Measurements from ENCODE around the gene SCYL3. TPM values are rescaled to one million over a fixed set of nuclear protein-coding genes. Genes with fewer than 3 reads are reported as not detected.

Gene SCYL3
- polyA plus RNA-seq, 1 of the 3 experiments (the other 2 are of a cell fraction), result 5.9 TPM

DNA sequence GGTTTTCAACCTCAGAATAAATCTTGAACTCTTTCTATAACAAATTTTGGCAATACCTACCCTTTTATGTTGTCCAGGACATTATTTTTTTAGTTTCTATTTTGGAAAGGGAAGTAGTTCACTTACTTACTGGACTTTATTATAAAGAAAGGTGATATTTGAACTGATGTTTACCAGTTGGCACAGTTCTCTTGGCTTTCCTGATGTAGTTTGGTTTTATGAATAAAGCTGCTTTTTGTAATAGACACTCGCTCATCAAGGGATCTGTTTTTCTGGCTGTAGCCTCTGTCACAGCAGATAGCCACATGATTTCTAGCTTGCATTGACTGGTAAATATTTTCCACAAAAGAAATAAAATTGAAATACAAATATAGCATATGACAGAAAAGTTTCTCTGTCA is 58.0 kb downstream of the SCYL3 start:
- whole genome bisulfite sequencing (ENCODE audit: low lambda C conversion rate), result 100% methylated on average over 1 of the region's 1 CpG
- Histone ChIP-seq H3K4me1 (ENCODE audit: control insufficient read depth in 1 of 2, insufficient read depth in 2 of 2, low read depth in 1 of 2, low read length in 1 of 2) (no peaks in the 10 kb centered on the region), H3K27ac (ENCODE audit: low read depth in 2 of 2, low read length in 1 of 2) (no peak overlapping the region), H2AFZ (ENCODE audit: low read depth) (no peak overlapping the region), H3K4me3 (ENCODE audit: low read depth in 2 of 2, low read length in 1 of 2) (no peak overlapping the region), H4K20me1 (ENCODE audit: insufficient read depth) (no peaks in the 10 kb centered on the region), H3K9me3 (no peaks in the 10 kb centered on the region), H3K36me3 (replicated peaks in 1 of 2; ENCODE audit: control insufficient read depth in 1 of 2, insufficient read depth in 2 of 2, low read length in 1 of 2) (peaks cover 26 to 44% of the 10 kb centered on the region in 2 experiments), H3K9me2 (no peaks in the 10 kb centered on the region), H3K9ac (no peak overlapping the region), H3K27me3 (ENCODE audit: insufficient read depth) (no peaks in the 10 kb centered on the region), H3K79me2 (ENCODE audit: insufficient read depth) (peaks cover 4% of the 10 kb centered on the region; the same call in 1 of the 2 replicates), H3K4me2 (no peak overlapping the region), H3F3A (replicated peaks; ENCODE audit: insufficient read depth) (no peaks in the 10 kb centered on the region)
- TF ChIP-seq EP300 (IDR thresholded peaks at IDR 0.05; ENCODE audit: borderline replicate concordance in 1 of 2, low read depth in 1 of 2, low read length in 1 of 2) (no peak), NFIC (IDR thresholded peaks at IDR 0.05; ENCODE audit: borderline replicate concordance) (no peak), RCOR1 (IDR thresholded peaks at IDR 0.05; ENCODE audit: low read length) (no peak), RFX5 (IDR thresholded peaks at IDR 0.05; ENCODE audit: low read length) (no peak), ELF1 (IDR thresholded peaks at IDR 0.05) (no peak), TEAD4 (IDR thresholded peaks at IDR 0.05; ENCODE audit: borderline replicate concordance, insufficient read depth) (no peak), JUND (IDR thresholded peaks at IDR 0.05) (no peak), TAF1 (IDR thresholded peaks at IDR 0.05; ENCODE audit: borderline replicate concordance, low read depth, low read length) (no peak), SIN3A (IDR thresholded peaks at IDR 0.05; ENCODE audit: borderline replicate concordance, low read depth, low read length) (no peak)
- TF ChIP-seq, protein P1, sequence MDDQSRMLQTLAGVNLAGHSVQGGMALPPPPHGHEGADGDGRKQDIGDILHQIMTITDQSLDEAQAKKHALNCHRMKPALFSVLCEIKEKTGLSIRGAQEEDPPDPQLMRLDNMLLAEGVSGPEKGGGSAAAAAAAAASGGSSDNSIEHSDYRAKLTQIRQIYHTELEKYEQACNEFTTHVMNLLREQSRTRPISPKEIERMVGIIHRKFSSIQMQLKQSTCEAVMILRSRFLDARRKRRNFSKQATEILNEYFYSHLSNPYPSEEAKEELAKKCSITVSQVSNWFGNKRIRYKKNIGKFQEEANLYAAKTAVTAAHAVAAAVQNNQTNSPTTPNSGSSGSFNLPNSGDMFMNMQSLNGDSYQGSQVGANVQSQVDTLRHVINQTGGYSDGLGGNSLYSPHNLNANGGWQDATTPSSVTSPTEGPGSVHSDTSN (IDR thresholded peaks at IDR 0.05), result no peak
- TF ChIP-seq, protein P2, sequence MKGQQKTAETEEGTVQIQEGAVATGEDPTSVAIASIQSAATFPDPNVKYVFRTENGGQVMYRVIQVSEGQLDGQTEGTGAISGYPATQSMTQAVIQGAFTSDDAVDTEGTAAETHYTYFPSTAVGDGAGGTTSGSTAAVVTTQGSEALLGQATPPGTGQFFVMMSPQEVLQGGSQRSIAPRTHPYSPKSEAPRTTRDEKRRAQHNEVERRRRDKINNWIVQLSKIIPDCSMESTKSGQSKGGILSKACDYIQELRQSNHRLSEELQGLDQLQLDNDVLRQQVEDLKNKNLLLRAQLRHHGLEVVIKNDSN (IDR thresholded peaks at IDR 0.05; ENCODE audit: borderline replicate concordance, low read depth), result no peak
- TF ChIP-seq, protein P3, sequence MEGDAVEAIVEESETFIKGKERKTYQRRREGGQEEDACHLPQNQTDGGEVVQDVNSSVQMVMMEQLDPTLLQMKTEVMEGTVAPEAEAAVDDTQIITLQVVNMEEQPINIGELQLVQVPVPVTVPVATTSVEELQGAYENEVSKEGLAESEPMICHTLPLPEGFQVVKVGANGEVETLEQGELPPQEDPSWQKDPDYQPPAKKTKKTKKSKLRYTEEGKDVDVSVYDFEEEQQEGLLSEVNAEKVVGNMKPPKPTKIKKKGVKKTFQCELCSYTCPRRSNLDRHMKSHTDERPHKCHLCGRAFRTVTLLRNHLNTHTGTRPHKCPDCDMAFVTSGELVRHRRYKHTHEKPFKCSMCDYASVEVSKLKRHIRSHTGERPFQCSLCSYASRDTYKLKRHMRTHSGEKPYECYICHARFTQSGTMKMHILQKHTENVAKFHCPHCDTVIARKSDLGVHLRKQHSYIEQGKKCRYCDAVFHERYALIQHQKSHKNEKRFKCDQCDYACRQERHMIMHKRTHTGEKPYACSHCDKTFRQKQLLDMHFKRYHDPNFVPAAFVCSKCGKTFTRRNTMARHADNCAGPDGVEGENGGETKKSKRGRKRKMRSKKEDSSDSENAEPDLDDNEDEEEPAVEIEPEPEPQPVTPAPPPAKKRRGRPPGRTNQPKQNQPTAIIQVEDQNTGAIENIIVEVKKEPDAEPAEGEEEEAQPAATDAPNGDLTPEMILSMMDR (IDR thresholded peaks at IDR 0.05), result no peak
- DNase-seq, result no peak
- ChIA-PET POLR2A (no interaction called here), CTCF (interaction anchor here (1.1 to 1.3 kb wide), 2 partner anchors 26 to 34 kb away, joined by 3 to 6 read pairs; no protein-coding TSS in a partner anchor)

DNA sequence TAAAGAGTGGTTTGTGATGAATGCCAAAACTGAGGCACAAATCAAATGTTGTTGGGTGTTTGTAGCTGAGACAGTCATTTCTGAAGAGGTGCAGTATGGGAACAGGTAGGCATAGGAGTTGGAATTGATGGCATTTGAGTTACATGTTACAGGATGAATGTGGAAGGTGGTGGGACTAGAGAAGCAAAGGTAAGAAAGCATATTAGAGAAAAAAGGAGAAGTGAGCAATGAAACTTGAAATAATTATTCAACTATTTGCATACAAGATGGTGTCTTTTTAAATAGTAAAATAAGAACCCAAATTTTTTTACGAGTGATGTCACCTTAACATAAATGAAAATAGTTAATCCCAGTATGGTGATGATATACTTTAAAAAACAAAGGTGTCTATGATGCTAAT is 58.8 kb downstream of the SCYL3 start:
- no peak overlapping the region for H3K4me3 ChIP-seq (ENCODE audit: low read depth in 2 of 2, low read length in 1 of 2)
- H4K20me1 ChIP-seq (ENCODE audit: insufficient read depth), result no peaks in the 10 kb centered on the region
- no peak overlapping the region for H3K27ac ChIP-seq (ENCODE audit: low read depth in 2 of 2, low read length in 1 of 2)
- H3F3A ChIP-seq (replicated peaks; ENCODE audit: insufficient read depth), result no peaks in the 10 kb centered on the region
- no peaks in the 10 kb centered on the region for H3K4me1 ChIP-seq (ENCODE audit: control insufficient read depth in 1 of 2, insufficient read depth in 2 of 2, low read depth in 1 of 2, low read length in 1 of 2)
- CTCF ChIA-PET, result no interaction called here
- TF ChIP-seq RCOR1 (IDR thresholded peaks at IDR 0.05; ENCODE audit: low read length), result no peak
- TF ChIP-seq FOXM1 (IDR thresholded peaks at IDR 0.05; ENCODE audit: low read depth), result no peak
- no peak for TF ChIP-seq SIN3A (IDR thresholded peaks at IDR 0.05; ENCODE audit: borderline replicate concordance, low read depth, low read length)
- TF ChIP-seq YY1 (IDR thresholded peaks at IDR 0.05; ENCODE audit: low read depth), result no peak
- no peak overlapping the region for H3K4me2 ChIP-seq
- 94% methylated on average over 1 of the region's 1 CpG for WGBS (ENCODE audit: low lambda C conversion rate)
- H3K27me3 ChIP-seq (ENCODE audit: insufficient read depth), result no peaks in the 10 kb centered on the region
- no peaks in the 10 kb centered on the region for H3K9me3 ChIP-seq
- no peak overlapping the region for H3K9ac ChIP-seq
- H3K36me3 ChIP-seq (replicated peaks in 1 of 2; ENCODE audit: control insufficient read depth in 1 of 2, insufficient read depth in 2 of 2, low read length in 1 of 2), result peaks cover 33 to 45% of the 10 kb centered on the region in 2 experiments
- no peaks in the 10 kb centered on the region for H3K79me2 ChIP-seq (ENCODE audit: insufficient read depth)
- POLR2A ChIA-PET, result no interaction called here
- no peak overlapping the region for H2AFZ ChIP-seq (ENCODE audit: low read depth)
- DNase-seq, result no peak
- H3K9me2 ChIP-seq, result no peaks in the 10 kb centered on the region

Measured in SK-N-SH (cell line).